HEK293 (cell line): Measurements from ENCODE around the gene CRACR2A.

Source experiments
- CTCF ChIA-PET: fragments of 350-600 bp; formaldehyde crosslinking; extraction: SDS; loops from one replicate; lab custom pipeline; 2021; ENCODE audit warnings: antibody characterized with exemption; lab: Yijun Ruan, JAX
- POLR2A ChIA-PET: fragments of 300-600 bp; formaldehyde crosslinking; extraction: SDS; loops from one replicate; lab custom pipeline; 2020; ENCODE audit warnings: antibody characterized with exemption, inconsistent platforms; lab: Yijun Ruan, JAX
- H3K27ac ChIP-seq: fragments of 200-500 bp; sonication (Bioruptor generic); 2 replicates; pipeline ENCODE4 v1.5.1; 2014; ENCODE audit warnings: low read depth, low read length, control low read depth, inconsistent platforms; ENCODE audit errors: extremely low read depth
- H3K36me3 ChIP-seq, 2 experiments: fragments of 200-500 bp in 1 of 2; sonication (Bioruptor generic) in 1 of 2; 1 replicate in 1 of 2; 2 replicates in 1 of 2; pipeline ENCODE4 v1.5.1; 2014 to 2017; ENCODE audit warnings: inconsistent platforms in 2 of 2, low read length in 2 of 2; ENCODE audit not compliant: control insufficient read depth in 2 of 2, insufficient read depth in 1 of 2
- H3K4me1 ChIP-seq: fragments of 200-500 bp; sonication (Bioruptor generic); 2 replicates; pipeline ENCODE4 v1.5.1; 2014; ENCODE audit warnings: mild to moderate bottlenecking, low read length, inconsistent platforms; ENCODE audit not compliant: control insufficient read depth, insufficient read depth
- H3K4me3 ChIP-seq: 2 replicates; pipeline ENCODE4 v1.5.1; 2011; ENCODE audit warnings: low read depth, mild to moderate bottlenecking, control low read depth, low read length, moderate library complexity
- H3K9me3 ChIP-seq: fragments of 200-500 bp; sonication (Bioruptor generic); 2 replicates; pipeline ENCODE4 v1.5.1; 2014; ENCODE audit warnings: low read depth, low read length, inconsistent platforms; ENCODE audit not compliant: control insufficient read depth, insufficient read depth
- GLIS1 ChIP-seq: fragments of 450-650 bp; formaldehyde crosslinking; IDR thresholded peaks from 2 replicates; pipeline ENCODE4 v1.5.1; 2016; ENCODE audit warnings: missing biosample characterization, missing genetic modification characterization
- MEIS1 ChIP-seq: sonication (generic); formaldehyde crosslinking; IDR thresholded peaks from 2 replicates; pipeline ENCODE4 v1.8.1; 2022; ENCODE audit warnings: missing genetic modification reagents, mild to moderate bottlenecking, borderline replicate concordance
- TSHZ1 ChIP-seq: fragments of 450-650 bp; formaldehyde crosslinking; IDR thresholded peaks from 2 replicates; pipeline ENCODE4 v1.5.1; 2016; ENCODE audit warnings: missing biosample characterization, missing genetic modification characterization, borderline replicate concordance
- ZBTB26 ChIP-seq: fragments of 450-650 bp; formaldehyde crosslinking; optimal IDR thresholded peaks from 2 replicates; pipeline ENCODE3; 2016; ENCODE audit warnings: missing biosample characterization, mild to moderate bottlenecking, missing genetic modification characterization
- ZBTB8A ChIP-seq: fragments of 450-650 bp; formaldehyde crosslinking; IDR thresholded peaks from 2 replicates; pipeline ENCODE4 v1.5.1; 2016; ENCODE audit warnings: missing biosample characterization, missing genetic modification characterization
- ZFHX2 ChIP-seq: fragments of 450-650 bp; formaldehyde crosslinking; conservative IDR thresholded peaks from 2 replicates; pipeline ENCODE4 v1.5.1; 2016; ENCODE audit warnings: missing biosample characterization, missing genetic modification characterization
- ZNF157 ChIP-seq: fragments of 450-650 bp; formaldehyde crosslinking; IDR thresholded peaks from 2 replicates; pipeline ENCODE4 v1.5.1; 2016; ENCODE audit warnings: missing biosample characterization, missing genetic modification characterization
- ZNF202 ChIP-seq: fragments of 450-650 bp; formaldehyde crosslinking; IDR thresholded peaks from 2 replicates; pipeline ENCODE4 v1.5.1; 2016; ENCODE audit warnings: missing biosample characterization, missing genetic modification characterization, borderline replicate concordance
- ZNF280D ChIP-seq: fragments of 450-650 bp; formaldehyde crosslinking; IDR thresholded peaks from 2 replicates; pipeline ENCODE4 v1.5.1; 2016; ENCODE audit warnings: missing biosample characterization, missing genetic modification characterization
- ZNF488 ChIP-seq: fragments of 450-650 bp; formaldehyde crosslinking; IDR thresholded peaks from 2 replicates; pipeline ENCODE4 v1.5.1; 2016; ENCODE audit warnings: missing biosample characterization, missing genetic modification characterization
- ZNF621 ChIP-seq: fragments of 450-650 bp; formaldehyde crosslinking; IDR thresholded peaks from 2 replicates; pipeline ENCODE4 v1.5.1; 2017; ENCODE audit warnings: missing biosample characterization, missing genetic modification characterization
- ZNF843 ChIP-seq: fragments of 450-650 bp; formaldehyde crosslinking; IDR thresholded peaks from 2 replicates; pipeline ENCODE4 v1.5.1; 2016; ENCODE audit warnings: missing biosample characterization, missing genetic modification characterization
- ZSCAN30 ChIP-seq: fragments of 450-650 bp; IDR thresholded peaks from 2 replicates; pipeline ENCODE4 v1.5.1; 2018; ENCODE audit warnings: missing biosample characterization, mild to moderate bottlenecking, missing genetic modification characterization, moderate library complexity

CRACR2A gene

GRCh38 chr12:3632256-3632655 lies 120.7 kb downstream of the CRACR2A start (continued):
- TF ChIP-seq ZNF280D (tag by site-specific recombination) = no peak
- TF ChIP-seq ZFHX2 (tag by site-specific recombination) = no peak
- no peak for TF ChIP-seq ZNF843 (tag by site-specific recombination)
- TF ChIP-seq ZNF621 (tag by site-specific recombination) = no peak
- no peak for TF ChIP-seq ZNF488 (tag by site-specific recombination)

- no peak overlapping the region for H3K27ac ChIP-seq
- no peaks in the 10 kb centered on the region for H3K36me3 ChIP-seq
- TF ChIP-seq ZSCAN30 (no peak), ZBTB8A (tag by site-specific recombination) (no peak), MEIS1 (CRISPR knock-in tag) (no peak), TSHZ1 (tag by site-specific recombination) (no peak), ZBTB26 (tag by site-specific recombination) (no peak), ZNF202 (tag by site-specific recombination) (no peak)
- no peaks in the 10 kb centered on the region for H3K9me3 ChIP-seq
- H3K4me3 ChIP-seq = no peak overlapping the region
- no peaks in the 10 kb centered on the region for H3K4me1 ChIP-seq
- POLR2A ChIA-PET = no interaction called here
- CTCF ChIA-PET = interaction anchor here (0.8 kb wide), 1 partner anchor 172 kb away, joined by 3 read pairs; no protein-coding TSS in a partner anchor
Measured at GRCh38 chr12:3631759-3632158, 121.2 kb downstream of the CRACR2A start.

- no peak overlapping the region for H3K27ac ChIP-seq
- ChIA-PET POLR2A (no interaction called here), CTCF (interaction anchor here (0.8 kb wide), 1 partner anchor 173 kb away, joined by 3 read pairs; no protein-coding TSS in a partner anchor)
- no peak overlapping the region for H3K4me3 ChIP-seq
- H3K9me3 ChIP-seq = no peaks in the 10 kb centered on the region
- H3K4me1 ChIP-seq = no peaks in the 10 kb centered on the region
- TF ChIP-seq ZNF157 (tag by site-specific recombination) (no peak), GLIS1 (tag by site-specific recombination) (peak; percentile 54; the same call in 1 of the 2 replicates)
- H3K36me3 ChIP-seq = no peaks in the 10 kb centered on the region
Measured at GRCh38 chr12:3631272-3631637, 121.7 kb downstream of the CRACR2A start.
